H9 (cell line): ENCODE measurements around the gene FAM240A. TPM values are rescaled to one million over a fixed set of nuclear protein-coding genes. Genes with fewer than 3 reads are reported as not detected.
"Not testable (repeated sequence)": the region's sequence is repeated elsewhere in the genome, so short reads cannot be mapped to it uniquely, and the experiment has no call there.

Experiments
- DNase-seq: peaks from one replicate; pipeline ENCODE4 v3.0.0-alpha.2; 2017
- H2AFZ ChIP-seq: one replicate; pipeline ENCODE4 v1.6.1; 2013; ENCODE audit warnings: mild to moderate bottlenecking, low read length, control low read depth, moderate library complexity
- H2AK5ac ChIP-seq: 2 replicates; pipeline ENCODE4 v1.6.1; 2013; ENCODE audit warnings: low read length, control low read depth, mixed read lengths; ENCODE audit not compliant: insufficient read length
- H2BK120ac ChIP-seq: one replicate; pipeline ENCODE4 v1.6.1; 2013; ENCODE audit warnings: low read depth, mild to moderate bottlenecking, low read length, control low read depth, inconsistent platforms; ENCODE audit not compliant: poor library complexity, severe bottlenecking
- H2BK12ac ChIP-seq: 2 replicates; pipeline ENCODE4 v1.6.1; 2013; ENCODE audit warnings: low read length, control low read depth, mixed read lengths, low read depth; ENCODE audit not compliant: insufficient read length
- H2BK15ac ChIP-seq: 2 replicates; pipeline ENCODE4 v1.6.1; 2013; ENCODE audit warnings: low read depth, low read length, control low read depth
- H2BK20ac ChIP-seq: one replicate; pipeline ENCODE4 v1.6.1; 2013; ENCODE audit warnings: low read depth, mild to moderate bottlenecking, low read length, control low read depth, inconsistent platforms; ENCODE audit not compliant: poor library complexity, severe bottlenecking
- H2BK5ac ChIP-seq: 2 replicates; pipeline ENCODE4 v1.6.1; 2013; ENCODE audit warnings: low read length, control low read depth, mixed read lengths; ENCODE audit not compliant: insufficient read length
- H3K14ac ChIP-seq: 2 replicates; pipeline ENCODE4 v1.6.1; 2013; ENCODE audit warnings: low read length, control low read depth; ENCODE audit not compliant: insufficient read depth
- H3K18ac ChIP-seq: 2 replicates; pipeline ENCODE4 v1.6.1; 2013; ENCODE audit warnings: low read depth, mild to moderate bottlenecking, mixed read lengths, low read length, control low read depth; ENCODE audit not compliant: insufficient read length
- H3K23ac ChIP-seq: 2 replicates; pipeline ENCODE4 v1.6.1; 2013; ENCODE audit warnings: low read length, control low read depth, mixed read lengths, low read depth; ENCODE audit not compliant: insufficient read length
- H3K23me2 ChIP-seq: 2 replicates; pipeline ENCODE4 v1.6.1; 2013; ENCODE audit warnings: low read depth, mild to moderate bottlenecking, mixed read lengths, low read length, control low read depth; ENCODE audit not compliant: insufficient read length, poor library complexity, severe bottlenecking
- H3K27ac ChIP-seq: 2 replicates; pipeline ENCODE4 v1.5.1; 2013; ENCODE audit warnings: low read length, control low read depth, mixed read lengths, low read depth; ENCODE audit not compliant: insufficient read length
- H3K27me3 ChIP-seq: 2 replicates; pipeline ENCODE4 v1.6.1; 2013; ENCODE audit warnings: low read length, control low read depth, inconsistent platforms; ENCODE audit not compliant: insufficient read depth
- H3K4ac ChIP-seq: 2 replicates; pipeline ENCODE4 v1.6.1; 2013; ENCODE audit warnings: low read depth, mild to moderate bottlenecking, control low read depth, inconsistent platforms, low read length, moderate library complexity
- H3K4me1 ChIP-seq: 2 replicates; pipeline ENCODE4 v1.6.1; 2013; ENCODE audit warnings: low read length, control low read depth, inconsistent platforms; ENCODE audit not compliant: insufficient read depth
- H3K4me2 ChIP-seq: 2 replicates; pipeline ENCODE4 v1.6.1; 2013; ENCODE audit warnings: low read length, control low read depth, mixed read lengths; ENCODE audit not compliant: insufficient read length, insufficient read depth
- H3K56ac ChIP-seq: 2 replicates; pipeline ENCODE4 v1.6.1; 2013; ENCODE audit warnings: low read depth, mild to moderate bottlenecking, mixed read lengths, low read length, control low read depth; ENCODE audit not compliant: insufficient read length
- H3K79me1 ChIP-seq: 2 replicates; pipeline ENCODE4 v1.6.1; 2013; ENCODE audit warnings: low read depth, mild to moderate bottlenecking, moderate library complexity, low read length, control low read depth, inconsistent platforms; ENCODE audit not compliant: insufficient read depth, poor library complexity, severe bottlenecking
- H3K79me2 ChIP-seq: 2 replicates; pipeline ENCODE4 v1.6.1; 2013; ENCODE audit warnings: low read length, control low read depth, inconsistent platforms; ENCODE audit not compliant: insufficient read depth
- H3K9ac ChIP-seq: 2 replicates; pipeline ENCODE4 v1.6.1; 2013; ENCODE audit warnings: low read length, control low read depth, mixed read lengths; ENCODE audit not compliant: insufficient read length; ENCODE audit errors: extremely low read depth
- H3K9me3 ChIP-seq: one replicate; pipeline ENCODE4 v1.6.1; 2013; ENCODE audit warnings: low read depth, low read length, inconsistent platforms; ENCODE audit not compliant: control insufficient read depth
- H3T11ph ChIP-seq: one replicate; pipeline ENCODE4 v1.6.1; 2013; ENCODE audit warnings: mild to moderate bottlenecking, low read length, control low read depth, inconsistent platforms
- H4K20me1 ChIP-seq: one replicate; pipeline ENCODE4 v1.6.1; 2013; ENCODE audit not compliant: control insufficient read depth, insufficient read length, insufficient read depth
- H4K5ac ChIP-seq: 2 replicates; pipeline ENCODE4 v1.6.1; 2013; ENCODE audit warnings: low read depth, mild to moderate bottlenecking, mixed read lengths, low read length, control low read depth; ENCODE audit not compliant: insufficient read length
- H4K8ac ChIP-seq: replicated peaks from 2 replicates; pipeline ENCODE4 v1.6.1; 2013; ENCODE audit warnings: low read length, control low read depth, mixed read lengths, low read depth; ENCODE audit not compliant: insufficient read length
- H4K91ac ChIP-seq: 2 replicates; pipeline ENCODE4 v1.6.1; 2013; ENCODE audit warnings: low read depth, mild to moderate bottlenecking, moderate library complexity, mixed read lengths, low read length, control low read depth; ENCODE audit not compliant: insufficient read length
- H3K27ac Mint-ChIP-seq, 3 experiments: 2 replicates in 2 of 3; 3 replicates in 1 of 3; pipeline ENCODE4 v1.8.0; 2020 to 2021; ENCODE audit warnings: mixed read lengths in 3 of 3, mild to moderate bottlenecking in 1 of 3, moderate library complexity in 1 of 3
- H3K27me3 Mint-ChIP-seq: 2 replicates; pipeline ENCODE4 v1.8.0; 2021; ENCODE audit warnings: low read depth, mild to moderate bottlenecking, moderate library complexity, mixed read lengths
- H3K36me3 Mint-ChIP-seq, 3 experiments: 2 replicates in 2 of 3; 3 replicates in 1 of 3; pipeline ENCODE4 v1.8.0; 2020 to 2021; ENCODE audit warnings: low read depth in 3 of 3, mixed read lengths in 3 of 3; ENCODE audit not compliant: insufficient read depth in 1 of 3
- H3K4me1 Mint-ChIP-seq, 2 experiments: 2 replicates each; pipeline ENCODE4 v1.8.0; 2020; ENCODE audit warnings: mixed read lengths in 2 of 2
- H3K4me3 Mint-ChIP-seq, 2 experiments: 2 replicates in 1 of 2; 3 replicates in 1 of 2; pipeline ENCODE4 v1.8.0; 2020 to 2021; ENCODE audit warnings: mild to moderate bottlenecking in 2 of 2, mixed read lengths in 2 of 2, moderate library complexity in 1 of 2
- H3K9me3 Mint-ChIP-seq, 2 experiments: 2 replicates in 1 of 2; 3 replicates in 1 of 2; pipeline ENCODE4 v1.8.0; 2020; ENCODE audit warnings: mild to moderate bottlenecking in 2 of 2, mixed read lengths in 2 of 2, moderate library complexity in 1 of 2
- CTCF ChIP-seq: fragments of 200-600 bp; sonication (generic); conservative IDR thresholded peaks from 3 replicates; pipeline ENCODE4 v1.8.0; 2021; ENCODE audit warnings: antibody characterized with exemption, mild to moderate bottlenecking
- WGBS: extraction: QIAGEN DNeasy Blood & Tissue Kit; methylation state at CpG from one replicate; pipeline ENCODE4 v1.1.7; 2013; ENCODE audit warnings: missing lambda C conversion rate, low lambda C conversion rate, mixed read lengths; ENCODE audit not compliant: insufficient read length; ENCODE audit errors: extremely low coverage; 5-methylcytosine and 5-hydroxymethylcytosine counted together
- total RNA-seq: library from RNA; stranded (reverse); gene quantifications from 2 replicates; pipeline ENCODE4 v1.2.1, GENCODE V29; 2021

FAM240A gene
- total RNA-seq, 1 experiment from 2014 or later, result 0.11 TPM

GRCh38 chr3:46586738-46587246 lies 25.5 kb upstream of the FAM240A start:
- Histone ChIP-seq H2BK20ac (no peak overlapping the region), H4K20me1 (no peaks in the 10 kb centered on the region), H2AK5ac (no peak overlapping the region), H3K4me1 (no peaks in the 10 kb centered on the region), H3K18ac (no peak overlapping the region), H3K14ac (no peak overlapping the region), H4K8ac (no peak overlapping the region), H3K79me1 (no peaks in the 10 kb centered on the region), H3K4ac (no peak overlapping the region), H3K9me3 (no peaks in the 10 kb centered on the region), H3T11ph (no peak overlapping the region), H2BK120ac (no peak overlapping the region), H2BK15ac (no peak overlapping the region), H2AFZ (no peak overlapping the region), H2BK5ac (no peak overlapping the region), H4K91ac (no peak overlapping the region), H3K23ac (no peak overlapping the region), H2BK12ac (no peak overlapping the region), H3K27me3 (no peaks in the 10 kb centered on the region), H3K23me2 (no peaks in the 10 kb centered on the region), H4K5ac (no peak overlapping the region), H3K56ac (no peak overlapping the region), H3K4me2 (no peak overlapping the region), H3K79me2 (no peaks in the 10 kb centered on the region), H3K9ac (no peak overlapping the region), H3K27ac (peak overlapping the region; percentile 26)
- no CpG with 5 or more reads among the region's 6 CpGs for WGBS
- Mint-ChIP-seq H3K27ac (peak overlapping the region in 1 of 3 experiments; percentile 13; a peak in 2 of 7 replicates), H3K36me3 (peaks cover 78 to 99% (median 96%) of the 10 kb centered on the region in 3 experiments), H3K27me3 (peaks cover 18% of the 10 kb centered on the region), H3K4me3 (no peak overlapping the region), H3K4me1 (peaks cover 15 to 30% of the 10 kb centered on the region in 2 experiments), H3K9me3 (peaks cover 56 to 59% of the 10 kb centered on the region in 2 experiments)
- peak; percentile 53 for DNase-seq
- TF ChIP-seq CTCF, result no peak

GRCh38 chr3:46587268-46587667 lies 25.1 kb upstream of the FAM240A start:
- H3K27me3 ChIP-seq, H3K23ac ChIP-seq, H4K8ac ChIP-seq, H3K4ac ChIP-seq, H3K79me2 ChIP-seq, H3K18ac ChIP-seq, H3K23me2 ChIP-seq, H3K56ac ChIP-seq, H4K20me1 ChIP-seq, H3K27ac ChIP-seq, H3K4me2 ChIP-seq, H3T11ph ChIP-seq, H2BK20ac ChIP-seq, H2AFZ ChIP-seq, H4K91ac ChIP-seq, DNase-seq, H3K9me3 ChIP-seq, H2BK120ac ChIP-seq, H3K79me1 ChIP-seq, H2BK15ac ChIP-seq, H3K14ac ChIP-seq, H4K5ac ChIP-seq, H3K27ac Mint-ChIP-seq, H2AK5ac ChIP-seq, H3K9ac ChIP-seq, H3K4me1 ChIP-seq, H2BK12ac ChIP-seq, H2BK5ac ChIP-seq, H3K4me3 Mint-ChIP-seq: not testable (repeated sequence)
- WGBS, result no CpG with 5 or more reads among the region's 3 CpGs
- Mint-ChIP-seq H3K9me3 (peaks cover 61 to 63% of the 10 kb centered on the region in 2 experiments), H3K27me3 (peaks cover 20% of the 10 kb centered on the region), H3K36me3 (peaks cover 76 to 99% (median 96%) of the 10 kb centered on the region in 3 experiments), H3K4me1 (peaks cover 13 to 28% of the 10 kb centered on the region in 2 experiments)
